Measurements from ENCODE around the gene DLG4. TPM values are rescaled to one million over a fixed set of nuclear protein-coding genes. Genes with fewer than 3 reads are reported as not detected.
"Not testable (repeated sequence)": the region's sequence is repeated elsewhere in the genome, so short reads cannot be mapped to it uniquely, and the experiment has no call there.

The DLG4 gene
- polyA plus RNA-seq, 4 donors: 21.1 to 53.3 (median 39.1) TPM

GRCh38 chr17:7173687-7174602, 45.7 kb downstream of the DLG4 start:
- peak in 3 of 4 donors; percentile 32 to 40 (median 33) for DNase-seq (ENCODE audit: low read depth in 4 of 4, low spot score in 2 of 4)

- DNase-seq (ENCODE audit: low read depth in 4 of 4, low spot score in 2 of 4): not testable (repeated sequence)
These were observed 47.0 kb downstream of the DLG4 start for GRCh38 chr17:7172522-7173191.

GRCh38 chr17:7169565-7169908, 50.1 kb downstream of the DLG4 start:
- not testable (repeated sequence) for DNase-seq (ENCODE audit: low read depth in 4 of 4, low spot score in 2 of 4)

GRCh38 chr17:7168841-7169564, 50.6 kb downstream of the DLG4 start:
- DNase-seq (ENCODE audit: low read depth in 4 of 4, low spot score in 2 of 4): not testable (repeated sequence)

GRCh38 chr17:7167832-7168231, 51.8 kb downstream of the DLG4 start:
- DNase-seq (ENCODE audit: low read depth in 4 of 4, low spot score in 2 of 4): no peak

GRCh38 chr17:7166873-7167272, 52.8 kb downstream of the DLG4 start:
- no peak for DNase-seq (ENCODE audit: low read depth in 4 of 4, low spot score in 2 of 4)

- not testable (repeated sequence) for DNase-seq (ENCODE audit: low read depth in 4 of 4, low spot score in 2 of 4)
These were observed 60.1 kb downstream of the DLG4 start for GRCh38 chr17:7159571-7159970.

- not testable (repeated sequence) for DNase-seq (ENCODE audit: low read depth in 4 of 4, low spot score in 2 of 4)
These were observed 61.2 kb downstream of the DLG4 start for GRCh38 chr17:7158424-7158823.

- DNase-seq (ENCODE audit: low read depth in 4 of 4, low spot score in 2 of 4): no peak
These were observed 63.2 kb downstream of the DLG4 start for GRCh38 chr17:7156342-7156940.

GRCh38 chr17:7147772-7148171, 71.9 kb downstream of the DLG4 start:
- DNase-seq (ENCODE audit: low read depth in 4 of 4, low spot score in 2 of 4): no peak

- no peak for DNase-seq (ENCODE audit: low read depth in 4 of 4, low spot score in 2 of 4)
These were observed 73.5 kb downstream of the DLG4 start for GRCh38 chr17:7146115-7146514.

- no peak for DNase-seq (ENCODE audit: low read depth in 4 of 4, low spot score in 2 of 4)
These were observed 75.4 kb downstream of the DLG4 start for GRCh38 chr17:7144213-7144612.

- no peak for DNase-seq (ENCODE audit: low read depth in 4 of 4, low spot score in 2 of 4)
These were observed 77.8 kb downstream of the DLG4 start for GRCh38 chr17:7141824-7142223.

- DNase-seq (ENCODE audit: low read depth in 4 of 4, low spot score in 2 of 4): no peak
These were observed 80.2 kb downstream of the DLG4 start for GRCh38 chr17:7139400-7139799.

- DNase-seq (ENCODE audit: low read depth in 4 of 4, low spot score in 2 of 4): no peak
These were observed 80.7 kb downstream of the DLG4 start for GRCh38 chr17:7138800-7139381.

GRCh38 chr17:7137171-7137943, 82.3 kb downstream of the DLG4 start:
- DNase-seq (ENCODE audit: low read depth in 4 of 4, low spot score in 2 of 4): no peak

Data from left renal cortex interstitium (tissue), 4 donors.